Testis (tissue), 2 donors: ENCODE results near the gene CYP4A22.

ENCODE experiments used
- CTCF ChIP-seq, 3 experiments: fragments of 450-650 bp in 2 of 3; fragments of 200-600 bp in 1 of 3; sonication (generic) in 1 of 3; IDR thresholded peaks; one replicate each; pipeline ENCODE4 v1.5.1; 2016 to 2019; ENCODE audit warnings: antibody characterized with exemption in 3 of 3, mild to moderate bottlenecking in 2 of 3, moderate library complexity in 1 of 3
- POLR2A ChIP-seq: fragments of 450-650 bp; IDR thresholded peaks from one replicate; pipeline ENCODE4 v1.6.1; 2017; ENCODE audit warnings: antibody characterized with exemption, mild to moderate bottlenecking, moderate library complexity

- TF ChIP-seq CTCF (IDR thresholded peaks at IDR 0.05) (no peak), POLR2A (no peak)
Measured at GRCh38 chr1:47182676-47183235, 45.5 kb downstream of the CYP4A22 start.
